Fibroblast of skin of abdomen (primary cell): ENCODE measurements around the gene GDPD3.
"Not testable (repeated sequence)": the region's sequence is repeated elsewhere in the genome, so short reads cannot be mapped to it uniquely, and the experiment has no call there.

Experiments used
- DNase-seq: peaks from one replicate; pipeline ENCODE4 v3.0.0-alpha.2; 2013

GDPD3 gene

GRCh38 chr16:30122604-30123160, 9.3 kb upstream of the GDPD3 start:
- DNase-seq = no peak

DNA sequence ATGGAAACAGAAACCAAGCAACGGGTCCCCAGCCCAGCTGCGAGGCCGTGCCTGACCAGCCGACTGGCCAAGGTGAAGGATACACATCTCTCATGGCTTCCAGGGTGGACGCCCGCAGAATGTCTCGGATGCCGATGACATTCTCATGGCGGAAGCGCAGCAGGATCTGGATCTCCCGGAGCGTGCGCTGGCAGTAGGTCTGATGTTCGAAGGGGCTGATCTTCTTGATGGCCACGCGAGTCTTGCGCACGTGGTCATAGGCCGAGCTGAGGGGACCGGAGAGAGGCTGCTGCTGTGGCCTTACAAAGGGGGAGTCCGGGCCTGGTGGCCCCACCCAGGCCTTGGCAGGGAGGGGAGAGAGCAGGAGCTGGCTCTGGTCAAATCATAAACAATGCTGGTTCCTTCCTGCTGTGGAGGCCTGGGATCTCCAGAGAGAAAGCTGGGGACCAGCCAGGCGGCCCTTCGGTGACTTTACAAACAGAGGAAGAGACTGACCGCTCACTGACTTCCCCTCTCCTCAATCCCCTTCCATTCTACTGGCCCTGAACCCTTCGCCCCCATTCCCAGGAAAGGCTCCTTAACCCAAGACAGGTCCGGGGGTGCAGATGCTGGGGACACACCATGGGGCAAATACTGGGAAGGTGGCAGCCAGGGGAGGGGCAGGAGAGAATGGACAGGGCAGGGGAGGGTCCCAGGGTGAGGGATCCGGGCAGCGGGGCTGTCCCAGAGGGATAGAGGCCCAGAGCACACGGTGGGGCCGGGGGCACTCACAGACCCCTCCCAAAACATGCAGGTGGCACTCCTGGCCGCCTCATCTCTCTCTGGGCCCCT, 8.6 kb upstream of the GDPD3 start:
- DNase-seq = no peak

DNA sequence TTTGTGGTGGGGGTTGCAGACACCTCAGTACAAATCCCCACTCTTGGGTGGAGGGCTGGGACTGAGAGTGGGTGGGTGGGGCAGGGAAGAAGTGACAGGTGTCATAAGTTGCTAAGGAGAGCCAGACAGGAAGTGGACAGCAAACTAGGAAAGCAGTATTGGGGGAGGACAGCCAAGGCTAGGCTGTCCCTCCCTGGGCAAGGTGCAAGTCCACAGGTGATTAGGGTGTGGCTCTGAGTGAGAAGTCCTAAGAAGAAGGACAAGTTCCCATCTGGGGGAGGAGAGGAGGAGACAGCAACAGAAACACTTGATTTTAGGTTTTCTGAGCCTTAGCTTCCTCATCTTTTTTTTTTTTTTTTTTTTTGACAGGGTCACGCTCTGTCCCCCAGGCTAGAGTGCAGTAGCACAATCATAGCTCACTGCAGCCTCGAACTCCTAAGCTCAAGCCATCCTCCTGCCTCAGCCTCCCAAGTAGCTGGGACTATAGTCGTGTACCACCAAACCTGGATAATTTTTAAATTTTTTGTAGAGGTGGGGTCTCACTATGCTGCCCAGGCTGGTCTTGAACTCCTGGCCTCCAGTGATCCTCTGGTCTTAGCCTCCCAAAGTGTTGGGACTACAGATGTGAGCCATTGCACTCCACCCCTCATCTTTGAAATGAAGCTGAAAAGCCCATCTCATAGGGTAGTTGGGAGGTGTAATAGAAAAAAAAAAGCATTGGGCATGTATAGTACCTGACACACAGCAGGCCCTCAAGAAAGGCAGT, 7.2 kb upstream of the GDPD3 start:
- DNase-seq = no peak

GRCh38 chr16:30119428-30119827, 6.1 kb upstream of the GDPD3 start:
- no peak for DNase-seq

GRCh38 chr16:30117768-30118167, 4.4 kb upstream of the GDPD3 start:
- no peak for DNase-seq

GRCh38 chr16:30116291-30117207, 3.2 kb upstream of the GDPD3 start:
- DNase-seq = no peak

GRCh38 chr16:30115238-30115637, 1.9 kb upstream of the GDPD3 start:
- DNase-seq = no peak

DNA sequence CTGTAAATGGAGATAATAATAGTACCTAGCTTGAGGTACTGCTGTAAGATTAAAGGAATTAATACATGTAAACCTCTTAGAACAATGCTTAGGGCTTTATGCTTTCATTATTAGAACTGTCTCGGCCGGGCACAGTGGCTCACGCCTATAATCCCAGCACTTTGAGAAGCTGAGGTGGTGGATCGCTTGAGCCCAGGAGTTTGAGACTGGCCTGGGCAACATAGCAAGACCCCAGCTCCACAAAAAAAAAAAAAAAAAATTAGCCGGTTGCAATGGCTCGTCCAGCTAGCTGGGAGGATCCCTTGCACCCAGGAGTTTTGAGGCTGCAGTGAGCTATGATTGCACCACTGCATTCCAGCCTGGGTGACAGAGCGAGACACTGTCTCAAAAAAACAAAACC, 1.5 kb upstream of the GDPD3 start:
- DNase-seq = not testable (repeated sequence)

DNA sequence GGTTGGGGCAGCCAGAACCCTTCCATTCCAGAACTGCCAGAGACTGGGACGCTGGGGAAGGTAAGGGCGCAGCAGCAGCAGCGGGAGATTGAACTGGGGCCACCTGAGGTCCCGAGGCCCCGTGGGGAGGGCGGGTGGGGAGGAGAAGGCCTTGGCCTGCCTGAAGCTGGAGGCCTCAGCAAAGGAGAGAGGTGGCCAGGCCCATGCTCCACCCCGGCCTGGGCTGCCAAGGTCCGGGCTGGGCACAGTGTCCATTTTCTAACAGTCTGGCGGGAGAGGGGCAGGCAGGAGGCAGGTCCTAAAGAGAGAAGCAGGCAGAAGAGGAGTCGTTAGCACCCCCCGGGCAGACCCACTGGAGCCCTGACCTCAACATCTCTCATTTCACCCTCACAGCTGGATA, 1.1 kb upstream of the GDPD3 start:
- no peak for DNase-seq

- DNase-seq = no peak
Observed at GRCh38 chr16:30113711-30114333, 485 bp upstream of the GDPD3 start.

DNA sequence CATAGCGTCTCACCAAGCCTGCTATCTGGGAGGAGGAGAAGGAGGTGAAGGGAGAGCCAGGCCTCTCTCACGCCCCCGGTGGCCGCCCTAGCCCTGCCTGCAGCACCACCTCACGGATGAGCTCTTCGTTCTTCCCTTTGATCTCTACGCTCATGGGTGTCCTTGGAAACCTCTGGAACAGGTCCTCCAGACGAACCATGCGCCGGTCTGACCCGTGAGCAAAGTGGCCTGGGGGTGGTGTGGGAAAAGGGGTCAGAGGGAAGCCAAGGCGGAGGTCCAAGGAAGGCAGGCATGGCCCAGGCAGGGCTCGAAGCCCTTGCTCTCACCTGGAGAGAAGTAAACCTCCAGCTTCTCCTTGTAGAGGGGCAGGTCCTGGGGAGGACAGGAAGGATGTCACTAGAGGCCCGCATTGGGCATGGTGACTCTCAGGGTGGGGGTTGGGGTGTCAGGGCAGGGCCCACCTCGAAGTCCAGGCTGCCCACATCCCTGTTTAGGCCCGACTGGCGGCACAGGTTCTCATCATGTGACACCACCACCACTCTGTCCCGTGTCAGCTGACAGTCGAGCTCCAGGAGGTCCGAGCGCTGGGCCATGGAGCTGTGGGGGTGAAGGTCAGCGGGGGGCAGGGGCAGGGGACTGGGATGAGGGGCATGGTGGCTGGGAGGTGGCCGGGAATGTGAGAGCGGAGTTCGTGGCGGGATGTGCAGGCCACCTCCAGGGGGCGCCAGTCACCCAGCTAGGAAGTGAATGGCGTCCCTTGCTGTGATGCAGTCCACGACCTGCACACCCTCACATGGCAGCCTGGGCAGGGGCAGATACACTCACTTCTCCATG, 923 bp downstream of the GDPD3 start:
- peak; percentile 42 for DNase-seq

DNA sequence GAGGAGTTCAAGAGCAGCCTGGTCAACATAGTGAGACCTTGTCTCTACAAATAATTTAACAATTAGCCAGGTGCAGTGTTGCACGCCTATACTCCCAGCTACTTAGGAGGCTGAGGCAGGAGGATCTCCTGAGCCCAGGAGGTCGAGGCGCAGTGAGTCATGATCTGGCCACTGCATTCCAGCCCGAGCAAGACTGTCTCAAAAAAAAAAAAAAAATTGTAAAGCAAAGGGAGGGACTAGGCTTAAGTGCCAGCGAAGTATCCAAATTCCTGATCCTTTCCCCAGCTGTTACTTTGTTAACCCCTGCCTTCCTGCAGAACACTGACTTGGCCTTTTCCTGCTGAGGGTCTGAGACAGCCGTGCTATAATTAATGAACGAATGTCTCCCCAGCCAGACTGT, 2.7 kb downstream of the GDPD3 start:
- no peak for DNase-seq

DNA sequence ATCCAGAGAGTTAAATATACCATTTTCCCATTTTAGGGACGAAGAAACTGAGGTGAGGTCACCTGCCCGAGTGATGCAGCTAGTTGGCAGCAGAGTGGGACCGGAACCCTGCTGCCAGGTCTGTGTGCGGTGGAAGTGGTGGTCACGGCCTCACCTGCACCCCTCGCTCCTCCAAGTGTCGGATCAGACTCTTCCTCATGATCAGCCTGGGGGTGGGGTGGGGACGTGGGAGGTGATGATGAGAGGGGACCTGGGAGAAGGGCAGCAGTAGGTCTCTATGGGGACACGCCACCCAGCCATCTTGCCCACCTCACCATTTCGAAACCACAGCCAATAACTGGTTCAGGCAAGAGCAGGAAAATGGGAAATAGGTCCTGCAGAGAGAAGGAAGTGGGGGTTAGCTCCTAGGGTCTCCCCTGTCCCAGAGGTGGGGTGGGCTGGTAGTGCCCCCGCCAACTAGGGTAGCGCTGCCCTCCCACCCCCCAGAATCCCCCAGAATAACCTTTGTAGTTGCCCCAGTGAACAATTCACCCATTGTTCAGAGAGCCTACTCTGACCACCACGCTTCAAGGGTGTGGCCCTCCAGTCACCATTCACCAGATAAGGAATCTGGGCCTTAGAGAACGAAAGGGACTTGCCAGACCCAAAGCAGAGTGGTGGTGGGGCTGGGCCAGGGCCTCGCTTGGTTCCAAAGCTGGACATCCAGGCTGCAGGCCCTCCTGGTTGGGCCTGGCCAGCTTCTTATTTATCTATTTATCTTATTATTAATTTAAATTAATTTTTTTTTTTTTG, 5.1 kb downstream of the GDPD3 start:
- DNase-seq = no peak

DNA sequence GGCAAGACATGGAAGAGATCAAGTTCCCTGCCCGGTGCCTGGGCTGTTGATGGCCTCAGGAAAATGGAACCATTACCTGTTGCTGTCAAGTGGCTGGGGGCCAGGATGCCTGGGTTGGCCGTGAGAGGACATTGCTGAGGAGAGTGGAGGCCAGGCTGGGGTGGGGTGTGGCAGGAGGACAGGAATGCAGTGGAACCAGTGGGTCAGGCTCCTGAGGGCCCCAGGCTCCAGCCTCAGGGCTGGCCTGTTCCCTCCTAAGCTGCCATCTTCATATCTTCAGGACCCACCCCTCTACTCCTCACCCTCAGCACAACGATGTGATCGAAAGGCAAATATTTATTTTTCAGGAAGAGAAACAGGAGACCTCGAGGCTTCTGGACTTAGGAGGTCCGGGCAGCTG, 8.8 kb downstream of the GDPD3 start:
- DNase-seq = no peak

DNA sequence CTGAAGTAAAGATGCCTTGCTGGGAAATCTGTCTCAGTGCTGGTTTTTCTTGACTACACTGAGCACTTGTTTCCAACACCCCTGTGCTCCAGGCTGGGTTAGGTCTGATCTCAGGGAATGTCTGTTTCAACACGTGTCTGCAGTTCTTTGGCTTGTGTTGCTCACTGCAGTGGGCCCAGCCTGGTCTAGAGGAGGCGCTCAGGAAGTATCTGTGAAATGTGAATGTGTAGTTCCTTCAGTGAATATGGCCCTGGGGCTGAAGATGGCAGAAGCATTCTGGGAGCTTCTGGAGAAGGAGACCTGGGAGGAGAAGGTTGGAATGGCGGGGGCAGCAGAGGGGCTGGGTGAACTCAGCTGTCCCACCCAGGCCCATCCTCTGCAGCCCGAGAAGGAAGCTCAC, 9.2 kb downstream of the GDPD3 start:
- DNase-seq = no peak

- DNase-seq = no peak
Observed at GRCh38 chr16:30096862-30097563, 16.3 kb downstream of the GDPD3 start.

- peak; percentile 90 for DNase-seq
Observed at GRCh38 chr16:30096105-30096861, 17.1 kb downstream of the GDPD3 start, which contains the start of gene YPEL3. YPEL3 (minus strand) TSS chr16:30096213; CDS start chr16:30095482, 731 bp downstream.

DNA sequence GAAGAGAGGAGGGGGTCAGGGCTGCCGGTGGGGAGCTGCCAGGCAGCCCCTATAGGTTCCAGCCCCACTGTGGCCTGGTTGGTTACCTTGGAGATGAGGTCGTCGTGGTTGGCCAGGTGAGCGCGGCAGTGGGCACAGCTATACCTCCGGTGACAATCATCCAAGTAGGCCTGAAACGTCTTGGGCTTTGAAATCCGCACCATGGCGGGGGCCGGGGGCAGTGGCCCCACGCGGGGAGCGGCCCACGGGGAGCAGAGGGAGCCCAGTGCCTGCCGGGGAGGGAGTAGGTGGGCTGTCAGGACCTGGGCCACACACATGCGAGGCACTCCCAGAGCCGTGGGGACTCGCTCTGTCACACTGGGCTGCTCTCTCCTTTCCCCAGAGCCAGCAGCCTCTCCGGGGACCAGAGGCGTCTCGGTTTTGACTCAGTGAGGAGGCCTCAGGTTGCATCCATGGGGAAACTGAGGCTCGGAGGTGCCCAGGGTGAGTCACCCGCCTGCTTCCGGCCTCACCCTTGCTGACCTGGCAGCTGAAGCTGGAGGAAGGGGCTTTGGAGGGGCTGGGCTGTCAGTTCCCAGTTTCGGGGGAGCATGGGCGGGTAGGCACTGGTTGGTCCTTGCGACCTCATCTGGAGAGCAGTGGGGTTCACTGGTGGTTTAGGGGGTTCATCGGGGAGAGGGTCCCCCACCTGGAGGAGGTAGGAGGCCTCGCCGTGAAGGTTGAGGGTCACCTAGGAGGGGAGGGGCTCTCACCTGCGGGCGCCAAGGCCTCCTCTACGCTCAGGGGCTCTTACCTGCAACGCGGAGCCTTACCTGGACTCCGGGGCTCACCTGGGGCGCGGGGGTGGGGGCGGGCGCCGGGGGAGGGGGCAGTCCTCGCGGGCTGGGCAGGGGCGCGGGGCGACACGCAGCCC, 17.9 kb downstream of the GDPD3 start:
- DNase-seq = no peak
